HG03571 (cell line): ENCODE data around the gene CDS1.
"Not testable (repeated sequence)": the region's sequence is repeated elsewhere in the genome, so short reads cannot be mapped to it uniquely, and the experiment has no call there.

ENCODE experiments used
- ATAC-seq: cut with Tn5 transposase; IDR thresholded peaks from one replicate; pipeline ENCODE4 v1.9.1; 2021; ENCODE audit not compliant: unreplicated experiment

Gene CDS1

GRCh38 chr4:84606645-84607044 is 23.7 kb downstream of the CDS1 start:
- no peak for ATAC-seq

GRCh38 chr4:84611531-84611930 is 28.6 kb downstream of the CDS1 start:
- no peak for ATAC-seq

GRCh38 chr4:84614891-84615290 is 32.0 kb downstream of the CDS1 start:
- ATAC-seq, result no peak

GRCh38 chr4:84615355-84615754 is 32.4 kb downstream of the CDS1 start:
- ATAC-seq, result no peak

GRCh38 chr4:84622959-84623358 is 40.0 kb downstream of the CDS1 start:
- ATAC-seq, result no peak

GRCh38 chr4:84623661-84624060 is 40.7 kb downstream of the CDS1 start:
- no peak for ATAC-seq

- ATAC-seq, result no peak
Measured at GRCh38 chr4:84626673-84627072, 43.7 kb downstream of the CDS1 start.

- ATAC-seq, result no peak
Measured at GRCh38 chr4:84631573-84631972, 48.6 kb downstream of the CDS1 start.

- ATAC-seq, result no peak
Measured at GRCh38 chr4:84632092-84632491, 49.2 kb downstream of the CDS1 start.

GRCh38 chr4:84634961-84635360 is 52.0 kb downstream of the CDS1 start:
- ATAC-seq, result no peak

GRCh38 chr4:84638092-84638491 is 55.2 kb downstream of the CDS1 start:
- no peak for ATAC-seq

GRCh38 chr4:84639145-84639544 is 56.2 kb downstream of the CDS1 start:
- no peak for ATAC-seq

GRCh38 chr4:84644087-84644486 is 61.2 kb downstream of the CDS1 start:
- no peak for ATAC-seq

- no peak for ATAC-seq
Measured at GRCh38 chr4:84647312-84647884, 64.5 kb downstream of the CDS1 start.

- no peak for ATAC-seq
Measured at GRCh38 chr4:84648178-84648577, 65.3 kb downstream of the CDS1 start.

GRCh38 chr4:84648863-84649647 is 66.1 kb downstream of the CDS1 start:
- ATAC-seq, result no peak

- ATAC-seq, result no peak
Measured at GRCh38 chr4:84651499-84651898, 68.6 kb downstream of the CDS1 start.

- ATAC-seq, result no peak
Measured at GRCh38 chr4:84652478-84652877, 69.6 kb downstream of the CDS1 start.

GRCh38 chr4:84660606-84661005 is 77.7 kb downstream of the CDS1 start:
- ATAC-seq, result no peak

- no peak for ATAC-seq
Measured at GRCh38 chr4:84661191-84661939, 78.4 kb downstream of the CDS1 start.

- not testable (repeated sequence) for ATAC-seq
Measured at GRCh38 chr4:84664767-84665166, 81.8 kb downstream of the CDS1 start.

GRCh38 chr4:84666439-84666838 is 83.5 kb downstream of the CDS1 start:
- ATAC-seq, result no peak
